ENCODE measurements around the gene IL27RA.

DNA sequence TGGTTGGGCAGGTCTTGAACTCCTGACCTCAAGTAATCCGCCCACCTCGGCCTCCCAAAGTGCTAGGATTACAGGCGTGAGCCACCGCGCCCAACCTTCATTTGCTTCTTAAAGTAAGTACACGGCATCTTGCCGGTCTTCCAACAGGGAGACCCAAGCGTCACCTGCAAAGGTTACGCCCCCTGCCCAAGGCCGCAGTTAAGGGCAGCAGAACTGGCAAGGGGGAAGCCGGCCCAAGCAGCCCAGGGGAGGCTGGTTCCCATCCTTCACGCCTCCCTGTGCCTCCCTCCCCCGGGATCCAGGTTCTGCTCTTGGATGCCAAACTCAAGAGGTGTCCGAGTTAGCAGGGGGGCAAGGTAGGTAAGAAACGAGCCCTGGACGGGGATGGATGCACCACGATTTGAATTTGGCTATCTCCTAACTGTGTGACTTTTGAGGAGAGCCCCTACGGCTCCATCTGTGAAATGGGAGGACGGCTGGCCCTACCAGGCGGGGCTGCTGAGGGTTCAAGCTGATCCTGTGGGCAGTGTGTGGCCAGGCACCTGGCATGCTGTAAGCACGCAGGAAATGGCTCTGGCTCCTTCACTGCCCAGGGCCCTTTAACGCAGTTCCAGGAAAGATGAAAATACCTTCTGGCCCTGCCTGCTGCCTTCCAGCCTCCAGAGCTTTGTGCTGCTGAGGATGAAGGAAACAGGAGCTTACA, 34.5 kb upstream of the IL27RA start:
- TF ChIP-seq, protein P1, sequence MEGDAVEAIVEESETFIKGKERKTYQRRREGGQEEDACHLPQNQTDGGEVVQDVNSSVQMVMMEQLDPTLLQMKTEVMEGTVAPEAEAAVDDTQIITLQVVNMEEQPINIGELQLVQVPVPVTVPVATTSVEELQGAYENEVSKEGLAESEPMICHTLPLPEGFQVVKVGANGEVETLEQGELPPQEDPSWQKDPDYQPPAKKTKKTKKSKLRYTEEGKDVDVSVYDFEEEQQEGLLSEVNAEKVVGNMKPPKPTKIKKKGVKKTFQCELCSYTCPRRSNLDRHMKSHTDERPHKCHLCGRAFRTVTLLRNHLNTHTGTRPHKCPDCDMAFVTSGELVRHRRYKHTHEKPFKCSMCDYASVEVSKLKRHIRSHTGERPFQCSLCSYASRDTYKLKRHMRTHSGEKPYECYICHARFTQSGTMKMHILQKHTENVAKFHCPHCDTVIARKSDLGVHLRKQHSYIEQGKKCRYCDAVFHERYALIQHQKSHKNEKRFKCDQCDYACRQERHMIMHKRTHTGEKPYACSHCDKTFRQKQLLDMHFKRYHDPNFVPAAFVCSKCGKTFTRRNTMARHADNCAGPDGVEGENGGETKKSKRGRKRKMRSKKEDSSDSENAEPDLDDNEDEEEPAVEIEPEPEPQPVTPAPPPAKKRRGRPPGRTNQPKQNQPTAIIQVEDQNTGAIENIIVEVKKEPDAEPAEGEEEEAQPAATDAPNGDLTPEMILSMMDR (IDR thresholded peaks at IDR 0.05; ENCODE audit: low read depth, low read length), result no peak
- TF ChIP-seq POLR2A (IDR thresholded peaks at IDR 0.05; ENCODE audit: extremely low read depth, insufficient read length) (no peak), MYC (IDR thresholded peaks at IDR 0.05; ENCODE audit: low read depth, low read length) (no peak), MAX (IDR thresholded peaks at IDR 0.05; ENCODE audit: low read depth, low read length) (no peak)
